H1 (cell line): ENCODE data around the gene GALNT1. TPM values are rescaled to one million over a fixed set of nuclear protein-coding genes. Genes with fewer than 3 reads are reported as not detected.

Experiments used
- CTCF ChIA-PET: fragments of 300-600 bp; sonication (Branson Sonifier 250); formaldehyde crosslinking; loops from one replicate; lab custom pipeline; 2021; ENCODE audit not compliant: partially characterized antibody; lab: Charles Lee
- POLR2A ChIA-PET: fragments of 300-600 bp; sonication (Branson Sonifier 250); formaldehyde crosslinking; loops from one replicate; lab custom pipeline; 2021; ENCODE audit warnings: inconsistent platforms; ENCODE audit not compliant: partially characterized antibody; lab: Charles Lee
- DNase-seq, 2 experiments: peaks; one replicate each; pipeline versions ENCODE4 v3.0.0 to v3.0.0-alpha.2; 2010 to 2022; ENCODE audit warnings: low spot score in 2 of 2, low read depth in 1 of 2, mixed read lengths in 1 of 2
- FAIRE-seq: peaks from 2 replicates; lab custom pipeline; 2011; peaks lifted over from hg19 to GRCh38; lab: Jason Lieb, UNC
- H2AFZ ChIP-seq: 2 replicates; pipeline ENCODE4 v1.8.1; 2012; ENCODE audit warnings: low read length, inconsistent platforms
- H2AK5ac ChIP-seq: 2 replicates; pipeline ENCODE4 v1.6.1; 2013; ENCODE audit warnings: low read depth, low read length
- H2BK120ac ChIP-seq: replicated peaks from 2 replicates; pipeline ENCODE3; 2013; ENCODE audit warnings: low read depth, low read length, inconsistent platforms
- H2BK12ac ChIP-seq: 2 replicates; pipeline ENCODE4 v1.6.1; 2013; ENCODE audit warnings: low read depth, low read length
- H2BK15ac ChIP-seq: 2 replicates; pipeline ENCODE4 v1.6.1; 2013; ENCODE audit warnings: low read length
- H2BK20ac ChIP-seq: 2 replicates; pipeline ENCODE4 v1.6.1; 2013; ENCODE audit warnings: low read length
- H2BK5ac ChIP-seq: 2 replicates; pipeline ENCODE4 v1.6.1; 2013; ENCODE audit warnings: low read depth, low read length
- H3K14ac ChIP-seq: 2 replicates; pipeline ENCODE4 v1.6.1; 2013; ENCODE audit warnings: inconsistent platforms; ENCODE audit not compliant: insufficient read length
- H3K18ac ChIP-seq: 2 replicates; pipeline ENCODE4 v1.6.1; 2013; ENCODE audit warnings: low read length; ENCODE audit errors: extremely low read depth
- H3K23ac ChIP-seq: 2 replicates; pipeline ENCODE4 v1.6.1; 2013; ENCODE audit warnings: inconsistent platforms; ENCODE audit not compliant: insufficient read length
- H3K23me2 ChIP-seq: 2 replicates; pipeline ENCODE4 v1.6.1; 2013; ENCODE audit warnings: low read depth, low read length
- H3K27ac ChIP-seq: 2 replicates; pipeline ENCODE4 v1.6.1; 2011; ENCODE audit warnings: low read depth, low read length, inconsistent platforms
- H3K27me3 ChIP-seq, 4 experiments: replicated peaks in 1 of 4; 1 replicate in 1 of 4; 2 replicates in 3 of 4; pipeline versions ENCODE4 v1.6.1 to v1.8.1; 2011 to 2013; ENCODE audit warnings: low read length in 3 of 4, mild to moderate bottlenecking in 3 of 4, inconsistent platforms in 2 of 4, mixed read lengths in 2 of 4, moderate library complexity in 1 of 4; ENCODE audit not compliant: control insufficient read depth in 3 of 4, insufficient read depth in 3 of 4; ENCODE audit errors: extremely low read depth in 1 of 4
- H3K36me3 ChIP-seq, 4 experiments: 2 replicates each; pipeline versions ENCODE4 v1.6.1 to v1.8.1; 2011 to 2013; ENCODE audit warnings: mild to moderate bottlenecking in 4 of 4, low read length in 3 of 4, moderate library complexity in 2 of 4, control low read depth in 1 of 4, inconsistent platforms in 1 of 4; ENCODE audit not compliant: insufficient read depth in 4 of 4, control insufficient read depth in 2 of 4
- H3K4ac ChIP-seq: replicated peaks from 2 replicates; pipeline ENCODE3; 2013; ENCODE audit warnings: low read length, low read depth, mixed read lengths, inconsistent platforms; ENCODE audit not compliant: insufficient read length
- H3K4me1 ChIP-seq, 4 experiments: replicated peaks in 1 of 4; 1 replicate in 1 of 4; 2 replicates in 3 of 4; pipeline versions ENCODE4 v1.6.1 to v1.8.1; 2011 to 2013; ENCODE audit warnings: low read length in 3 of 4, inconsistent platforms in 2 of 4, mixed read lengths in 1 of 4; ENCODE audit not compliant: insufficient read depth in 4 of 4, control insufficient read depth in 3 of 4
- H3K4me2 ChIP-seq, 2 experiments: 2 replicates each; pipeline versions ENCODE4 v1.6.1 to v1.8.1; 2011 to 2013; ENCODE audit warnings: low read depth in 2 of 2, low read length in 2 of 2, control low read depth in 1 of 2, inconsistent platforms in 1 of 2, mild to moderate bottlenecking in 1 of 2; ENCODE audit not compliant: insufficient read depth in 1 of 2
- H3K4me3 ChIP-seq, 4 experiments: fragments of 200-600, 300-600 bp in 1 of 4; sonication (generic), shearing (Covaris generic), sonication (Bioruptor Twin) in 1 of 4; 2 replicates each; pipeline versions ENCODE4 v1.5.1 to v1.8.1; 2011 to 2016; ENCODE audit warnings: low read length in 4 of 4, low read depth in 3 of 4, control low read depth in 2 of 4, inconsistent platforms in 2 of 4, mild to moderate bottlenecking in 2 of 4, mixed read lengths in 1 of 4, moderate library complexity in 1 of 4; ENCODE audit not compliant: insufficient read depth in 2 of 4; ENCODE audit errors: extremely low read depth in 1 of 4
- H3K56ac ChIP-seq: replicated peaks from 2 replicates; pipeline ENCODE3; 2013; ENCODE audit warnings: low read depth, mild to moderate bottlenecking, mixed read lengths, low read length, inconsistent platforms; ENCODE audit not compliant: insufficient read length
- H3K79me1 ChIP-seq: 2 replicates; pipeline ENCODE4 v1.6.1; 2013; ENCODE audit warnings: low read depth, low read length, control low read depth
- H3K79me2 ChIP-seq, 2 experiments: 2 replicates each; pipeline versions ENCODE4 v1.6.1 to v1.8.1; 2012 to 2013; ENCODE audit warnings: low read length in 2 of 2, mild to moderate bottlenecking in 2 of 2, inconsistent platforms in 1 of 2; ENCODE audit not compliant: insufficient read depth in 2 of 2, control insufficient read depth in 1 of 2
- H3K9ac ChIP-seq, 4 experiments: replicated peaks in 1 of 4; 1 replicate in 1 of 4; 2 replicates in 3 of 4; pipeline versions ENCODE4 v1.6.1 to v1.8.1; 2011 to 2013; ENCODE audit warnings: low read depth in 3 of 4, low read length in 3 of 4, control low read depth in 2 of 4, mild to moderate bottlenecking in 2 of 4, moderate library complexity in 2 of 4, inconsistent platforms in 1 of 4; ENCODE audit errors: extremely low read depth in 1 of 4
- H3K9me3 ChIP-seq, 2 experiments: 2 replicates each; pipeline versions ENCODE4 v1.6.1 to v1.8.1; 2012 to 2013; ENCODE audit warnings: mild to moderate bottlenecking in 2 of 2, moderate library complexity in 2 of 2, control low read depth in 1 of 2, inconsistent platforms in 1 of 2, low read depth in 1 of 2, low read length in 1 of 2, mixed read lengths in 1 of 2; ENCODE audit not compliant: insufficient read depth in 2 of 2
- H4K20me1 ChIP-seq, 2 experiments: replicated peaks in 1 of 2; 2 replicates each; pipeline versions ENCODE3 to v1.8.1; 2011 to 2013; ENCODE audit warnings: inconsistent platforms in 2 of 2, low read length in 2 of 2, mild to moderate bottlenecking in 1 of 2; ENCODE audit not compliant: insufficient read depth in 2 of 2, control insufficient read depth in 1 of 2
- H4K5ac ChIP-seq: 2 replicates; pipeline ENCODE4 v1.6.1; 2013; ENCODE audit warnings: low read length, low read depth, mixed read lengths, inconsistent platforms; ENCODE audit not compliant: insufficient read length
- H4K8ac ChIP-seq: 2 replicates; pipeline ENCODE4 v1.8.0; 2013; ENCODE audit warnings: mild to moderate bottlenecking, moderate library complexity, low read length, inconsistent platforms; ENCODE audit not compliant: insufficient read depth; ENCODE audit errors: extremely low read depth
- H4K91ac ChIP-seq: replicated peaks from 2 replicates; pipeline ENCODE3; 2013; ENCODE audit warnings: low read length, mixed read lengths, inconsistent platforms; ENCODE audit not compliant: insufficient read length
- ATF3 ChIP-seq: IDR thresholded peaks from 2 replicates; pipeline ENCODE4 v1.6.1; 2011; ENCODE audit warnings: low read depth, mild to moderate bottlenecking, low read length; ENCODE audit not compliant: insufficient read depth
- BACH1 ChIP-seq: IDR thresholded peaks from 2 replicates; pipeline ENCODE4 v1.6.1; 2012; ENCODE audit warnings: low read length, improper control_type of control experiment
- CBX8 ChIP-seq: fragments of 300-800, 300-1000 bp; sonication (generic); IDR thresholded peaks from 2 replicates; pipeline ENCODE4 v1.7.1; 2016; ENCODE audit warnings: low read depth, low read length, borderline replicate concordance
- CEBPB ChIP-seq: IDR thresholded peaks from 2 replicates; pipeline ENCODE4 v1.6.1; 2012; ENCODE audit warnings: low read depth, low read length
- MAFK ChIP-seq: IDR thresholded peaks from 2 replicates; pipeline ENCODE4 v1.6.1; 2012; ENCODE audit warnings: low read depth, mild to moderate bottlenecking, improper control_type of control experiment, low read length
- NANOG ChIP-seq: IDR thresholded peaks from 2 replicates; pipeline ENCODE4 v1.6.1; 2011; ENCODE audit warnings: low read length, low read depth, mild to moderate bottlenecking, inconsistent platforms; ENCODE audit not compliant: insufficient read depth, poor library complexity, severe bottlenecking
- RXRA ChIP-seq: IDR thresholded peaks from 2 replicates; pipeline ENCODE4 v1.6.1; 2011; ENCODE audit warnings: low read depth, mild to moderate bottlenecking, low read length, moderate library complexity; ENCODE audit not compliant: insufficient read depth
- SIRT6 ChIP-seq: IDR thresholded peaks from one replicate; pipeline ENCODE4 v1.7.1; 2012; ENCODE audit warnings: low read length, inconsistent platforms
- SP2 ChIP-seq: IDR thresholded peaks from 2 replicates; pipeline ENCODE4 v1.6.1; 2012; ENCODE audit warnings: mild to moderate bottlenecking, low read length, inconsistent platforms
- SP4 ChIP-seq: IDR thresholded peaks from 2 replicates; pipeline ENCODE4 v1.6.1; 2012; ENCODE audit warnings: low read length, inconsistent platforms
- TAF1 ChIP-seq: IDR thresholded peaks from 2 replicates; pipeline ENCODE4 v1.6.1; 2011; ENCODE audit warnings: mild to moderate bottlenecking, low read depth, low read length
- TBP ChIP-seq: IDR thresholded peaks from 2 replicates; pipeline ENCODE4 v1.6.1; 2011; ENCODE audit warnings: low read depth, low read length, improper control_type of control experiment
- TEAD4 ChIP-seq: IDR thresholded peaks from 2 replicates; pipeline ENCODE4 v1.6.1; 2012; ENCODE audit warnings: low read depth, low read length, inconsistent platforms, mixed read lengths
- USF2 ChIP-seq: IDR thresholded peaks from 2 replicates; pipeline ENCODE4 v1.6.1; 2011; ENCODE audit warnings: low read length, improper control_type of control experiment
- ZNF274 ChIP-seq: IDR thresholded peaks from 2 replicates; pipeline ENCODE4 v1.7.0; 2012; ENCODE audit warnings: low read length, borderline replicate concordance; ENCODE audit errors: extremely low read depth
- WGBS, 2 experiments: shearing (Covaris generic) in 1 of 2; methylation state at CpG; one replicate each; pipeline versions ENCODE4 v1.1.6 to v1.1.7; 2013 to 2015; ENCODE audit warnings: low lambda C conversion rate in 2 of 2, mixed read lengths in 2 of 2, inconsistent platforms in 1 of 2, low coverage in 1 of 2, missing lambda C conversion rate in 1 of 2; ENCODE audit not compliant: insufficient replicate concordance in 2 of 2, insufficient coverage in 1 of 2, insufficient read length in 1 of 2; ENCODE audit errors: extremely low coverage in 1 of 2, missing lambda C conversion rate in 1 of 2; 5-methylcytosine and 5-hydroxymethylcytosine counted together
- polyA plus RNA-seq, 7 experiments: library from polyadenylated mRNA; depleted of rRNA in 3 of 7; stranded (reverse) in 5 of 7; unstranded in 2 of 7; fragments of >200 nt in 5 of 7; fragments of 200-250 nt in 2 of 7; gene quantifications; 1 replicate in 5 of 7; 2 replicates in 1 of 7; 4 replicates in 1 of 7; pipeline versions ENCODE4 v1.2.1 to v1.2.3, GENCODE V29; 2011 to 2013; ENCODE audit warnings: missing spikeins in 2 of 7, mixed read lengths in 2 of 7
- total RNA-seq: library from RNA; stranded (reverse); fragmentation: NEBNext Ultra II Directional; extraction: Animal tissue kit (Norgen Biotek cat#: 25700); gene quantifications from 2 replicates; pipeline ENCODE4 v1.2.1, GENCODE V29; 2021

The GALNT1 gene
- total and polyA plus RNA-seq, 2 of the 8 experiments (the other 6 are each of a cell fraction or from before 2014, with no cell fraction given) = 22.4 to 101 TPM

GRCh38 chr18:35673682-35674081 lies 92.1 kb downstream of the GALNT1 start:
- H2BK20ac ChIP-seq = no peak overlapping the region
- H2BK5ac ChIP-seq = no peak overlapping the region
- POLR2A ChIA-PET = no interaction called here
- H3K4ac ChIP-seq = no peak overlapping the region
- no peak overlapping the region for H2BK12ac ChIP-seq
- no peak overlapping the region for H3K23ac ChIP-seq
- no peak for DNase-seq
- H2AK5ac ChIP-seq = no peak overlapping the region
- no peak overlapping the region for H3K4me2 ChIP-seq
- 84% methylated on average over 1 of the region's 1 CpG; no CpG with 5 or more reads in 1 of the 2 experiments for WGBS, 2 experiments
- H3K14ac ChIP-seq = no peak overlapping the region
- no peak overlapping the region for H3K56ac ChIP-seq
- no peaks in the 10 kb centered on the region for H3K79me1 ChIP-seq
- no peak overlapping the region for H4K5ac ChIP-seq
- H2AFZ ChIP-seq = no peak overlapping the region
- no peak for FAIRE-seq
- H3K9ac ChIP-seq = no peak overlapping the region
- no peaks in the 10 kb centered on the region; a peak in 1 of 8 replicates for H3K36me3 ChIP-seq
- no peaks in the 10 kb centered on the region for H4K20me1 ChIP-seq
- no peak overlapping the region for H2BK120ac ChIP-seq
- no peak overlapping the region for H3K4me3 ChIP-seq
- no peak overlapping the region for H4K91ac ChIP-seq
- no peak overlapping the region for H3K18ac ChIP-seq
- H3K23me2 ChIP-seq = no peaks in the 10 kb centered on the region
- H4K8ac ChIP-seq = no peak overlapping the region
- H3K27me3 ChIP-seq = no peaks in the 10 kb centered on the region
- no peak overlapping the region for H3K27ac ChIP-seq
- H3K4me1 ChIP-seq = peaks cover 0 to 2% (median 0%) of the 10 kb centered on the region in 4 experiments; a peak in 1 of 7 replicates
- no peak overlapping the region for H2BK15ac ChIP-seq
- H3K79me2 ChIP-seq = no peaks in the 10 kb centered on the region
- no peaks in the 10 kb centered on the region for H3K9me3 ChIP-seq
- CTCF ChIA-PET = no interaction called here
- no peak for TF ChIP-seq TEAD4
- TF ChIP-seq BACH1 = no peak
- no peak for TF ChIP-seq CBX8
- no peak for TF ChIP-seq CEBPB
- no peak for TF ChIP-seq SIRT6
- no peak for TF ChIP-seq NANOG
- TF ChIP-seq SP2 = no peak
- TF ChIP-seq RXRA = no peak
- TF ChIP-seq SP4 = no peak
- TF ChIP-seq USF2 = no peak
- no peak for TF ChIP-seq MAFK
- no peak for TF ChIP-seq TAF1
- no peak for TF ChIP-seq ATF3
- TF ChIP-seq TBP = no peak
- no peak for TF ChIP-seq ZNF274
